Measurements from ENCODE around the gene OPCML.

Gene OPCML

DNA sequence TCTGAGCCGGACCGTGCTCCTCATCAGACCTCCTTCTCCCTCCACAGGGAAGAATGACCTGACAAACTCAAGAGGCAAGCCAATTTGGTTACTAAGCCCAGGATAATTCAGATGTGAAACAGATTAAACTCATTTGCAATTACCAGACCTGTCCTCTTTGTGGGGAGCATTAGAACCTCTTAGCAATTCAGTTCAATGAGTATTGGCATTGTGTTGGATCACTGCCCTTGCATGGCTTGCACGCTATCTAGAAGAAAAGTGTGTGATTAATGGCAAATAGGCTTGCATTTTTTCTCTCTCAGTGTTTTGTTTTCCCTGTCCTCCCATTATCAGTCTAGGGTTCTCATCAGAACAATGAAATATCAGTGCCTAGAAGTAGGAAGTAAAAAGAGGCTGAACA, 365.6 kb downstream of the OPCML start:
- no peak for DNase-seq

DNA sequence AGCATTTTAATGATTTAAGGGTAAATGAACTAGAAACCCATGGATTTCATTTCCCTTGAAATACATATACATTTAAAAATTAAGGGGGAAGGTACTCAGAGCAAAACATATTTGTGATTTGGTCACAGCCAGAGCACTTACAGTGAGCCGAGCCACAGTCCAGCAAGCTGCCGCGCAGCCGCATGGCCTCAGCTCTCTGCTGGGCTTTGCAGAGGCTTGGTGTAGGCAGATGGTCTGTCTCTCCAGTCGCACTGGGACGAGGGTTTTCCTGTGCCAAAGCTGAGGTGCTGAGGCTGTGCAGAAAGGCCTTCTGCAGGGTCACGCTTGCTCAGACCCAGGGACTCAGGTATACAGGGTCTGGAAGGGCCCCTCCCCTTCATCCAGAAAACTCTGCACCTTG, 367.3 kb downstream of the OPCML start:
- no peak for DNase-seq

DNA sequence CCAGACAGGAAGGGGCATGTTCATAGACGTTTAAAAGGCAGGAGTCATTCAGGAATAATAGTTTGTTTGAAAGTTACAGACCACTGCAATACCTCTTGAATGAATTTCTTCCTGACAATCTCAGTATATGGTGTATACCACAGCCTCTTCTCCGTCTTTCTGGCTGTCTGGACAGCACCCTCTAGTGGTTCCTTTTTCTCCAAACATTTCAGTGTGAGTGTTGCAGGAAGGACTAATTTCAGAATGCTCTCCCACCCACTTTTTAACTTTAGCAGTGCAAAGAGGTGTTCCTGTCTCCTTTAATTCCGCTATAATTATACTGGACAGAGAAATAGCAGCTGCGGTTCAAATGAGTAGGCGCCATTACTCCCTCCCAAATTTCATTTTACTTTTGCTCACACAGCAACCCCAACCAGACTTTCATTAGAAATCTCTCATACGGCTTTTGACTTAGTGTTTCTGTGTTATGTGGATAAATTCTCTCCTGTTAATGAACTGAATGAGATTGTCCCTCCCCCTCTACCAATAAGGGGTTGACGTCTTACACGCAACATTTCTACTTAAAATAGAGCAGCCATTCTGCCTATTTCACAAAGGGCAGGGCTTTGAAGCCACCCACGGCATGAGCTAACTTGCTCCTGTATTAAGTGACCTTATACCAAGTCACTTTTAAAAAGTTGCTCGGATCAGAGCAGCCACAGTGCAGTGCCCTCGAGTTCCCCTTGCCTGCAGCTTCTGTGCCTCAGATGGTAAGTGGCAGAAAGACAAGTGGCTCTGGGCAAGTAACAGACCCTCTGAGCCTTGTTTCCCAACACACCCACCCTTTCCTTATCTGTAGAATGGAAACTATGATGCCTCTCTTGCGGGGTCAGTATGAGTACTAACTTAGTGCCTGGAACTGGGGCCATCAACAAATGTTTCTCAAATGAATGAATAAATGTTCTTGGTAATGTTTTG, 368.6 kb downstream of the OPCML start:
- DNase-seq: no peak

DNA sequence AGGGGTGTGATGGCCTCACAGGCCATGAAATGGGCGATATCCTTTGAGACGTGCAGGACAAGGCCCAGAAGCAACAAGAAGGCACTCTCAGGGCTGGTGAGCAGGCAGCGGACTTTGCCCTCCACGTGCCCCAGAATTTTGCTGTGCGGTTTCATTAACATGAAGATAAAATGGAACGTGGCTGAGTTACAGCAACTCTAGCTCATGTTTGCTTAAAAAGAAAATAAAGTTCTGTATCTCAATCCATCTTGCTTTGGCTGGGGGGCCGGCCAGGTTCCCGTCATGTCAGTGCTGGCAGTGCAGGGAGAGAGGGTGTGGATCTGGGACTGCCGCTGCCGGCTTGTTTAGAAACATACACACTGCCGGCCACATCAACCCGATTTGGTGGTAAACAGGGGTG, 370.1 kb downstream of the OPCML start:
- no peak for DNase-seq

DNA sequence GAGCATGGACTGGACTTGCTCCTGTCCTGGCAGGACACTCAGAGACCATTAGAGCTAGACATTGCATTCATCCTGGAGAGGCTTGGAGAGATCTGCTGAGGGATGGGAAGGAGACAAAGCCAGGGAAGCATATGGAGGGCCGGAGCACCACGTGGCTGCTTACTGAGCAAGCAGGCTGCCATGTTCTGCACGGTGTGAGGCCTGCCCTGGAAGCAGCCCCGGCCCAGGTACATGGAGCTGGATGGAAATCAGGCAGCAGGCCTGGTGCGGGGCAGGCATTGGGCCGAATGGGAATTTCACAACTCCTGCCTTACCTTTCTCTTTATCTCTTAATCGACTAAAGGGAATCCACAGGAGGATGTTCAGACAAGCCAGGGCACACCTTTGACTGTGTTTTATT, 371.5 kb downstream of the OPCML start:
- DNase-seq: no peak

DNA sequence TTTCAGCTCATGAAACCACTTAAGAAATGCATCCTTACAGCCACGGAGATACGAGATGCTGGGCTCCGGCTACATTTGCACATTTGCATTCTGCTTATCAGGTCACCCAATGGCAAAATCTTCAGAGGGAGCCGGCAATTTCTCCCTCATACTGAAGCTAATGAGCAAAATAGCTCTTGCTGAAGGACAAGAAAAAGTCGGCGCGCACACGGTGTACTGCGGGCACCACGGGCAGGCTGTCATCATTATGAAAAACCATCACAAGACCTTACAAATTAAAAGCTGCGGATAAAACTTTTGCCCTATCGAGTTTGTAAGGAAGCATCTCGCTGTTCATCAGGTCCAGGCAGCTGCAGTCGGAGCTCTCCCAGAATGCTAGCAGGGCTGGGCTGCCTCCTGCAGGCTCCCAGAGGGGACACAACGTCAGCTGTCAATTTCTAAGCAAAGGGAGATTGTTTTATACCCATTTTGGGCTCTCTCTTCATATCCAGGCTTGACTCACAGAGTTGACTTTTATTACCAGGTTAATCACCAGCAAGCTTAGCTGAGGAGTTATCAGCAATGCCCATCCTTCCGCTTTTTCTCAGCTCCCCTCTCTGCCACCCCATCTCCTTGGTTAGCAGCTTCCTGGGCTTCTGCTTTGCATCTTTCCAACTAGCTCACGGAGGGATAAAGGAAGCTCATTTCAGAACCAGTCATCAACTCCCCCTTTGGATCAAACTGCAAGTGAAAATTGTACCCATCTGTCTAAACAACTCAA, 375.1 kb downstream of the OPCML start:
- DNase-seq: no peak

DNA sequence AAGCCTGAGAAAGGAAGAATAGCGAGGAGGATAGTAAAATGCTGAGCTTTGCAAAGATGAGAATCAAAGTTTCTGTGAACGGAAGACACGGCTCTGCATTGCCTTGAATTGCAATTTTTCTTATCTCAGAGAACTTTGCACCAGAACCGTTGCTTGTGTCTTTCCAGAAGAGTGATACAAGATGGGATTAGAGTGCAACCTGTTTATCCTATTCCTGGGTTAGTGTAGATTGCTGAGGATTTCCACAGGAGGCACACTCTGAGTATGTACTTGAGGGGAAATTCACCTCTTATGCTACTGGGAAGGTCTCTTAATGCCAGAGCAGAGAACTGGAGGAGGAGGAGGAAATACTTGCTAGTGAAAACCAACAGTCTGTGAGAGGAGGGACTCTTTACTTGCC, 377.5 kb downstream of the OPCML start:
- DNase-seq: no peak

DNA sequence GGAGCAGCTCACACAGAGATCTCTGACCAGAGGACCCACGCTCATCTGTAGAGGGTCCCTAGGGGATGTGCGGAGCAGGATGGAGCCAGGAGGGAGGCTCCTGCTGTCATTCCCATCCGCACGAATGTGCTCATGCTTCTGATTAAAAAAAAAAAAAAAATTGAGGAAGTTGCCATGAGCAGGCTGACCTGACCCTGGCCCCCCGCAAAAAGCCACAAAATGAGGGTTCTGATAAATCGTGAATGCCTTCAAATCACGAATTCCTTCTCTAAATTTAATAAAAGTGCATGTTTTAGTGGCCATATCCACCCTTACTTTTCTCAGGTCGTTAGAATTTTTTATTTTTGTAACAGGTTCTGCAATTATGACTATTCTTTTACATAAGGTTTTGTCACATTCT, 378.2 kb downstream of the OPCML start:
- DNase-seq: no peak

DNA sequence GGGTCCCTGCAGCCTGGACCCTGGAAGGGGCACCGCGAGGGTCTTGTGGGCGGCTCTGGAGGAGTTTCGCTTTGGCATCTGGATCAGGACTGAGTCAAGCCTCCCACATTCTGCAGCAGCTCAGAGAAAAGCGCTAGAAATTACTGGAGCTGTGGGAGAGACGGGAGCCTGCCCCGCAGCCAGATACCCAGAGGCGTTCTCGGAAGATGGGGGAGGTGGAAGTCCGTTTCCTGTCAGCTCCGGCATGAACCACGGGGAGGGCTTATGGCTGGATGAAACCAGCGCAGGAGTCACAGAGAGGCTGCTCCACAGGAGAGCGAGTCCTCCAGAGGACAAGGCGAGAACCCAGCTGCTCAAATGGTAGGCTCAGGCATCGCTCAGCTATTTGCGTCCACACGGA, 379.3 kb downstream of the OPCML start:
- no peak for DNase-seq

DNA sequence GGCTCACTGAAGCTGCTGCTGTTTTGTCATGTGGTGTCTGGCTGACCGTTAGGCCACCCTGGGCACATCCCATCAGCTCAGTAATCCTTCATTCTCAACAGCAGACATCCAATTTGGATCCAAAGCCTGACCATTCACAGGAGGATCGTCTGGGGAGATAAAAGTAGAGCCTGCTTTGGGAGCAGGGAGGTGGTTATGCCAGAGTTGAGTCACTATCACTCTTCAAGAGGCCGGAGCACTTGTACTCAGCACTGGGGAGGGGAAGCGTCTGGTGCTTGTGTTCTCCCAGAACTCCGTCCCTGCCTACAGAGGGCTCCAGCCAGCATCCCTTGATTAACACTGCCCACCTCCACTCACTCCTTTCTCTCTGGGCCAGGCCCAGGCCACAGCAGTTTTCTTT, 382.6 kb downstream of the OPCML start:
- no peak for DNase-seq

DNA sequence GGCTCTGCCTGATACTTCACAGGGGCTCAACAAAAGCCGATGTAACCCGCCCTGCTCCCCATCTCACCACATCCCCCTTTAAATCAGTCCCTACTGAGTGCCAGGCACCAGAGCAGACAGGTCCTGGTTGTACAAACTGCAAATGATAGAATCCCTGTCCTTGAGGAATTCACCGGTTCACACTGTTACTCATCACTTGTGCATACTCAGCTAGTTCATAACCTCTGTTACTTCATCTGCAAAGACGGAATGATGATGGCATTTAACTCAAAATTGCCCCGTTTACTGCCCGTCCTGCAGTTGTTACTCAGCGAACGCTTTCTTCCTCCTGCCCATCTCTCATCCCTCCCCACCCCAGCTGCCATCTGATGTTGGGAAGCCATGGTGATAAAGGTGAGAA, 384.7 kb downstream of the OPCML start:
- DNase-seq: no peak

DNA sequence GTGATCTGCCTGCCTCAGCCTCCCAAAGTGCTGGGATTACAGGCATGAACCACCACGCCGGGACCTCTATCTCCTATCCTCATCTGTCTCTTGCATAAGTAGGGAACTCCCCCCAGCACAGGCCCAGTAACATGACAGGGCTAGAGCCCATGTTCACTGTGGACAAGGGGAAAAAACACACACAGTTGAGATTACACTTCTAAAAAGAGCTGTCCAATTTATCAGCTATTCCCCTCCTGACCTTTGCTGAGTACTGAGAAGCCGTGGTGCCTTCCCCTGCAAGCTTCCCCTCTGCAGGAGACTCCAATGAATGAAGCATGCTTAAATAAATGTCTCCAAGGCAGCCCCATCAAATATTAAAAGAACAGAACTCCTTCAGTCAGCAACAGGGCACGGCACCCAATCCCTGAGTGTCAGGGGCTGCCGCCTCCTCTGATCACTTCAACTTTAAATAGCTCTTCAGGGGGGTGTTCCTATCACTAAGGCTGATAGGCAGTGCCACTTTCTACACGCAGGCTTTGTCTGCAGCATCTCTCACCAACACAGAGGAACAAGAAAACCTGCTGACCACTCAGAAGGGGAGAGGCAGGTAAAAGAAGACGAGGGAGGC, 385.5 kb downstream of the OPCML start:
- DNase-seq: no peak

DNA sequence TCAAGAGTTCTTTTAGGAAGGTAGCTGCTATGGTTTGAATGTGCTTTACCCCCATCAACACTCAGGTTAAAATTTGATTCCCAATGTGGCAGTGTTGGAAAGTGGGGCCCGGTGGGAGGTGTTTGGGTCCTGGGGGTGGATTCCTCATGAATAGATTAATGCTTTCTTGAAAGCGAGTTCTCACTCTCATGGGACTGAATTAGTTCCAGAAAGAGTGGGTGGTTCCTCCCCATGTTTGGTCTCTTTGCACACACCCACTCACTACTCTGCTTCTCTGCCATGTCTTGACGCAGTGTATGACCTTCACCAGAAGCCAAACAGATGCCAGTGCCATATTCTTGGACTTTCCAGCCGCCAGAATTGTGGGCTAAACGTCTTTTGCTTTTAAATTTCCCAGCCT, 394.4 kb downstream of the OPCML start:
- no peak for DNase-seq

DNA sequence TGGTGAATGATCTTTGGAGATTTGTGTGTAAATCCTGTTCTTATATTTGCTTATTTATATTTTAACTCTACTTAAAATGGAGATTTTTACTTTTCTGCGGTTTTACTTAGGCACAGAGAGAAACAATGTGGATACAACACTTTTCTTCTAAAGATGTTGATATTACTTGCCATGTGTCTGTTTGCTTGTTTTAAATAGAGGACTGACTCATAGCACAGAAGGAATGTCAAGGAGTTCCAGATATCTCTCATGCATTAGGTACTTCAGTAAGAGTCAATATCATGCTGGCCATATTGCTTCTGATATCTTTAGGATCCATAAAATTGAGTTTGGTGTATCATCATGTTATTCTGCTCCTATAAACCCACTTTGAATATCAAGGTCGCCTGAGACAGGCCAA, 395.0 kb downstream of the OPCML start:
- no peak for DNase-seq

DNA sequence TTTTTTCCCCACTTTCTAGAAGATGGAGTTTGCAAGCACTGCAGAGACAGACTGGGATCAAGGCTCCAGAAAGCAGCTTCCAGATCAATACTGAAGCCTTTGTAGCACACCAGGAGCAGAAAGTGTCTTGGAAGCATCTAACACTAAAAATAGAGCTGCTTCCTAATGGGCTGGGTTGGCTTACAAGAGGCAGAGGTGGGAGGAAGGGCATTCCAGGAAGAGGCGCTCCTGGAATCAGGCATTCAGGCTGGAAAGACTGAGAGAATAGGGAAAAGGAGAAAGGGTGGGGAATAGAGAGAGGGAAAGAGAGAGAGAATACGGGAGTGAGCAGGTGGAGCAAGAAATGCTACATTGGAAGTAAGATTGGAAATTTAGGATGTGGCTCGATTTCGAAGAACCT, 395.9 kb downstream of the OPCML start:
- DNase-seq: no peak

DNA sequence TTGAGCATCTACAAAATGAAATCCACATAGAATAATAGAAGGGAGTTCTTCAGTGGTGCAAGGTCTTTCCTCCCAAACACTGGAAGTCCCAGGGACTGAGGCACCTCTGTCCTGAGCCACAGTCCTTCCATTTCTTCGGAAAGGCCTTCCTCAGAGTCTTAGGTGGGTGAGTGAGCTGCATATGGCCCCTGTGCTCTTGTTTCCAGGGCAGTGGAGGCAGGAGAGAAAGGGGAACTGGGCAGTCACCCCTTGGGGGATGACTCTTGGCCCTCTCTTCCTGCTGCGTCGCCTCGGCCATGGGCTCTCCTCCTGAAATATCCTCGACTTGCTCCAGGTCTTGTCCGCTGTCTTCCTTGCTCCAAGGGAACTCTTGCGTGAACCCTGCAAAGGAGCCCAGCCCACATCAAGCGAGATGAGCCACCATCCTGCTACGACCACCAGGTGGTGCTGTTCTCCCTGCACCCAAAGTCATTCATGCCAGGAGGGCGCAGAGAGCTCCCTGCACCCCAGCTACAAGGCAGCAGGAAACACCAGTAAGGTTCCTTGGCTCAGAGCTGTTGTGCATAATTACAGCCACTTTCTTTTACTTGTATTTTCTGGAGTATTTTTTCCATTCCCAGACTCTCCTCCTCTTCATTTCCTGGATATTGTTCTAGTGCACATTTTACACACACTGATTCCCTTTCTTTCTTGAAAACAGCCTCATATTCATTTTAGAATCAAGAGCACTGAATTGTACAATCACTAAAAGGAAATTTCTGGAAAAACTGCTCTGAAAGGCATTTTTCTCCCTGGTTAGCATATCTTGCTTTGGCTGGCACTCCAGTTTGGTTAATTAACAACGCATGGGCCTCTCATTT, 397.8 kb downstream of the OPCML start:
- peak in 1 of 4 experiments; percentile 1 for DNase-seq

DNA sequence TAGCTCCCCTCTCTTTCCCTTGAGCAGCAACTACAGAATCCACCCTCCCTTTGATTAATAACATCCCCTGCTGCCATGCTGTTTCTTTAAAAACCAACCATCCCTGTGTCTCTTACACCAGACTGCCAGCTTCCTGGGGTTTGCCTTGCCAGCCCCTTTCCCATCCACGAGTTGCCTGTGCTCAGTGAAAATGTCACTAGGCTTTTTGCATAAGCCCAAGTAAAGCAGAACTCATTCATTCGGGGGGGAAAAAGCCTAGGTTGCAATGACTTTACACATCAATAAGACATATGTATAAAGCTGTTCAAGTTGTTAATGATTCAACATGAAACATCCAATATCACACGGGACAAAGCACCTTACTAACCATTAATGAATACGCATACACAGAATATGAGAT, 398.7 kb downstream of the OPCML start:
- no peak for DNase-seq

DNA sequence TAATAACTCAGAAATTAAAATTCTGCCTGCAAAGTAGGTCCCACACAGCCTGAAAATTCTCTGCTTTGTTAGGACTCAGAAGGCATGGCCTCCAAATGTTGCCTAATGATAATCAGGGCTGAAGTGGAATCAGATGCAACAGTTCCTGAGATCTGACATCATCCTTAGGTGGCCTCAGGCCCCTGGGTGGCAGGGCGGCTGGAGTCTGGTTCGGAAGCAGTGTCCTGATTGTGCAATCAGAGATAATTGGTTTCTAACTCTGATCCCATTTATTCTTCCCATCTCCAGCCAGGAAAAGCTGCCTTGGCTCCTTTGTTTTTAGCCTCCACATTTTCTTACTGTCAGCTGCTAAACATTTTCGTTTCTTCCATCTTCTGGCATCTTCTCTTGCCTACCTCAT, 399.3 kb downstream of the OPCML start:
- no peak for DNase-seq

DNA sequence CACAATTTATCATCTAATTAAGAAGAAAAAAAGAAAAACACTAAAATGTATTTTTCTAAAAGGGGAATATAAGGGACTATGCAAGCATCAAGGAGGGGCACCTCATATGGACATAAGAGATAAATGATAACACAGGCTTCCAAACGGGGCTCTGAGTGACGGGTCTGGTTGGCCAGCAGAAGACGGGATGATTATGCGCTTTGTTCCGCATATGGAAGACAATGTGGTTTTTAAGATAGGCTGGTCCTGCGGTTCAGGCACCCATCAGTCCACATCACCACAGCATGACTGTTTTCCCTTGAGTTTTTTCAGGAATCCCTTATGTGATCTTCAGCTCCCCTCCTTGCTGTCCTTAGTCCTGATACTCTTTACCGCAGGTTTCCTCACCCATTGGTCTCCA, 404.6 kb downstream of the OPCML start:
- DNase-seq: no peak

DNA sequence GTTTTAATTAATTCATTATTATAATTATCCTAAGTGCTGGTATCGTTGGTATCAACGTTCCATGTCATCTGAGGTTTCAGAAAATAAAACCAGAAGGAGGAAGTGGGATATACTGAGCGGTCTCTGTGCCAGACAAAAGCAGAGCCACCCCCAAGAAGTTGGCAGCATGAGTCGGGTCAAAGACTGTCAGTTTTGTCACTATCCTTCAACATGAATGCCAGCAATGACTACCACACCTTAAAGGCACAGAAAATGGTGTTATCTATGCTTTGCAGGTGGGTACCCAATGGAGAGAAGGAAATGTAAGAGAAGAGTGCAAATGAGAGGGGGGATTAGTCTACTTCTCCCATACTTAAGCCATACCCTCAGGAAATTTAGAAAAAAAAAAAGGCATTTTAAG, 408.5 kb downstream of the OPCML start:
- DNase-seq: no peak

DNA sequence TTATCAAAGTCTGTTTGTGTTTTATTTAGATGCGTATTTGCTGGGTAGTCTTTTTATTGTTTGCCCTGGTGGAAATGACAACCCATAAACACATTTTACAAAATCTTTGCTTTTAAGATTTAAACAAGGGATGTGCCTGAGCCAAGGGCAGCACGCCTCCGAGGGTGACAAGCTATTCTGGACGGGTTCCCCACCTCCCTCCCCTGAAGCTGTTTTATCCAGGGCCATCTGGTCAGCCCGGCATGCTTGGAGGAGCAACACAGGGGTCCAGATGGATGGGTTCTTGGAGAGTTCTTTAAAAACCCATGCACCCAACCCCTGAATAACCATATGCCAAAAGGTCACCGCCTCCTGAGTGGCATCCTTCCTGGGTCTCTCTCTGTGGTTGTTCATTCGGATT, 408.9 kb downstream of the OPCML start:
- no peak for DNase-seq

DNA sequence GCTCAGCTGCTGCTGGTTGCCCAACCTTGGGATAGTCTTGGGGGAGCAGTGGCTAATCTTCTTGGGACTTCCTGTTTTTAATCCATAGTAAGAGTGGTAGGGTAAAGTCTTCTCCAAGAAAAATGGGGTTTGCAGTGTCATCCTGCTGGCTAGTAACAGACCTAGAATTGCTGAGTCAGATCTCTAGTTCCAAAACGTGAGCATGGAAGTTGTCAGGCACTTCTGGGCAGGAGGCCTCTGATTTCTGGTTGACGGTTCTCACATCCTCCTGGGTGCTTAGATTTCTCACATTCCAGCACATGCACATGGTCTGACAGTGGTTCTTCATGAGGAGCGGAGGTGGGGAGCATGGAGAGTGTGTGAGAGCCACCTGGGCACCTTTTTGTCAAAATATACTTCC, 410.0 kb downstream of the OPCML start:
- DNase-seq: no peak
